ENCODE measurements around the gene COL17A1. TPM values are rescaled to one million over a fixed set of nuclear protein-coding genes. Genes with fewer than 3 reads are reported as not detected.
A peak's percentile ranks its signal among the peaks of the same experiment; 100 is the strongest.

The COL17A1 gene
- total RNA-seq, 2 donors from 2014 or later: 1.1 to 2.3 TPM

GRCh38 chr10:104036069-104036384 lies 49.7 kb downstream of the COL17A1 start:
- Mint-ChIP-seq H3K27ac (no peak overlapping the region), H3K4me1 (peaks cover 17% of the 10 kb centered on the region), H3K36me3 (ENCODE audit: low read depth) (peaks cover 2% of the 10 kb centered on the region), H3K27me3 (ENCODE audit: insufficient read depth) (no peaks in the 10 kb centered on the region), H3K4me3 (no peak overlapping the region), H3K9me3 (no peaks in the 10 kb centered on the region)
- no peak for TF ChIP-seq CTCF (conservative IDR thresholded peaks at IDR 0.05)
- Histone ChIP-seq H3K4me1 (ENCODE audit: control insufficient read depth, insufficient read depth, low read length) (no peaks in the 10 kb centered on the region), H3K4me3 (ENCODE audit: low read length) (no peak overlapping the region), H3K27ac (ENCODE audit: low read depth, low read length) (no peak overlapping the region), H3K9me3 (ENCODE audit: control insufficient read depth, low read length) (no peaks in the 10 kb centered on the region), H3K9ac (ENCODE audit: extremely low read depth, low read length, poor library complexity, severe bottlenecking) (no peak overlapping the region), H3K27me3 (ENCODE audit: control insufficient read depth, insufficient read depth, low read length, poor library complexity, severe bottlenecking) (no peaks in the 10 kb centered on the region), H3K36me3 (ENCODE audit: control insufficient read depth, insufficient read depth, low read length) (no peaks in the 10 kb centered on the region)
- WGBS, 2 experiments (ENCODE audit: insufficient coverage in 1 of 2, insufficient read length in 1 of 2): 90 to 100% methylated on average over 1 to 3 of the region's 3 CpGs
- DNase-seq: no peak

- DNase-seq: peak; percentile 43
- H3K27ac ChIP-seq (ENCODE audit: low read depth, low read length): no peak overlapping the region
- no peak overlapping the region for H3K4me3 ChIP-seq (ENCODE audit: low read length)
- H3K27me3 Mint-ChIP-seq (ENCODE audit: insufficient read depth): no peaks in the 10 kb centered on the region
- H3K4me1 ChIP-seq (ENCODE audit: control insufficient read depth, insufficient read depth, low read length): no peaks in the 10 kb centered on the region
- no peak overlapping the region for H3K4me3 Mint-ChIP-seq
- WGBS, 2 experiments (ENCODE audit: insufficient coverage in 1 of 2, insufficient read length in 1 of 2): 90 to 93% methylated on average over 13 to 18 of the region's 18 CpGs
- no peaks in the 10 kb centered on the region for H3K9me3 Mint-ChIP-seq
- H3K9me3 ChIP-seq (ENCODE audit: control insufficient read depth, low read length): no peaks in the 10 kb centered on the region
- H3K27ac Mint-ChIP-seq: no peak overlapping the region
- TF ChIP-seq CTCF (conservative IDR thresholded peaks at IDR 0.05): no peak
- peaks cover 17% of the 10 kb centered on the region for H3K4me1 Mint-ChIP-seq
- no peak overlapping the region for H3K9ac ChIP-seq (ENCODE audit: extremely low read depth, low read length, poor library complexity, severe bottlenecking)
- H3K27me3 ChIP-seq (ENCODE audit: control insufficient read depth, insufficient read depth, low read length, poor library complexity, severe bottlenecking): no peaks in the 10 kb centered on the region
- peaks cover 2% of the 10 kb centered on the region for H3K36me3 Mint-ChIP-seq (ENCODE audit: low read depth)
- no peaks in the 10 kb centered on the region for H3K36me3 ChIP-seq (ENCODE audit: control insufficient read depth, insufficient read depth, low read length)
These were observed 50.2 kb downstream of the COL17A1 start for GRCh38 chr10:104035194-104036068.

GRCh38 chr10:104034401-104035193 lies 51.1 kb downstream of the COL17A1 start:
- Histone ChIP-seq H3K27ac (ENCODE audit: low read depth, low read length) (no peak overlapping the region), H3K4me3 (ENCODE audit: low read length) (no peak overlapping the region), H3K4me1 (ENCODE audit: control insufficient read depth, insufficient read depth, low read length) (no peaks in the 10 kb centered on the region), H3K9me3 (ENCODE audit: control insufficient read depth, low read length) (no peaks in the 10 kb centered on the region), H3K27me3 (ENCODE audit: control insufficient read depth, insufficient read depth, low read length, poor library complexity, severe bottlenecking) (no peaks in the 10 kb centered on the region), H3K9ac (ENCODE audit: extremely low read depth, low read length, poor library complexity, severe bottlenecking) (no peak overlapping the region), H3K36me3 (ENCODE audit: control insufficient read depth, insufficient read depth, low read length) (peaks cover 1% of the 10 kb centered on the region)
- Mint-ChIP-seq H3K9me3 (no peaks in the 10 kb centered on the region), H3K27me3 (ENCODE audit: insufficient read depth) (no peaks in the 10 kb centered on the region), H3K36me3 (ENCODE audit: low read depth) (peaks cover 4% of the 10 kb centered on the region), H3K4me1 (peaks cover 17% of the 10 kb centered on the region), H3K27ac (peak overlapping the region; percentile 46), H3K4me3 (no peak overlapping the region)
- no peak for TF ChIP-seq CTCF (conservative IDR thresholded peaks at IDR 0.05)
- DNase-seq: peak; percentile 52
- WGBS, 2 experiments (ENCODE audit: insufficient coverage in 1 of 2, insufficient read length in 1 of 2): 85 to 87% methylated on average over 9 to 23 of the region's 23 CpGs

Data from endodermal cell (in vitro differentiated cells).